ENCODE data around the gene ABCB8. TPM values are rescaled to one million over a fixed set of nuclear protein-coding genes. Genes with fewer than 3 reads are reported as not detected.

Gene ABCB8
- total RNA-seq, 1 donor: 21.5 TPM

DNA sequence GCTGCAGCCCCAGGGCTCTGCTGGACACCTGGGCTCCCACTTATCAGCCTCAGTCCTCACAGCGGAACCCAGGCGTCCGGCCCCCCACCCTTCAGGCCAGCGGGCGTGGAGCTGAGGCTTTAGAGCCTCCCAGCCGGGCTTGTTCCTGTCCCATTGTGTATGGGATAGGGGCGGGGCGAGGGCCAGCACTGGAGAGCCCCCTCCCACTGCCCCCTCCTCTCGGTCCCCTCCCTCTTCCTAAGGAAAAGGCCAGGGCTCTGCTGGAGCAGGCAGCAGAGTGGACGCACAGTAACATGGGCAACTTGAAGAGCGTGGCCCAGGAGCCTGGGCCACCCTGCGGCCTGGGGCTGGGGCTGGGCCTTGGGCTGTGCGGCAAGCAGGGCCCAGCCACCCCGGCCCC is 34.7 kb upstream of the ABCB8 start:
- Histone ChIP-seq H3K9me3 (ENCODE audit: low read depth, low read length) (no peaks in the 10 kb centered on the region), H3K27me3 (ENCODE audit: insufficient read depth, low read length) (no peaks in the 10 kb centered on the region), H3K4me3 (ENCODE audit: low read length) (no peak overlapping the region), H3K4me1 (ENCODE audit: insufficient read depth, low read length) (peaks cover 30% of the 10 kb centered on the region)

DNA sequence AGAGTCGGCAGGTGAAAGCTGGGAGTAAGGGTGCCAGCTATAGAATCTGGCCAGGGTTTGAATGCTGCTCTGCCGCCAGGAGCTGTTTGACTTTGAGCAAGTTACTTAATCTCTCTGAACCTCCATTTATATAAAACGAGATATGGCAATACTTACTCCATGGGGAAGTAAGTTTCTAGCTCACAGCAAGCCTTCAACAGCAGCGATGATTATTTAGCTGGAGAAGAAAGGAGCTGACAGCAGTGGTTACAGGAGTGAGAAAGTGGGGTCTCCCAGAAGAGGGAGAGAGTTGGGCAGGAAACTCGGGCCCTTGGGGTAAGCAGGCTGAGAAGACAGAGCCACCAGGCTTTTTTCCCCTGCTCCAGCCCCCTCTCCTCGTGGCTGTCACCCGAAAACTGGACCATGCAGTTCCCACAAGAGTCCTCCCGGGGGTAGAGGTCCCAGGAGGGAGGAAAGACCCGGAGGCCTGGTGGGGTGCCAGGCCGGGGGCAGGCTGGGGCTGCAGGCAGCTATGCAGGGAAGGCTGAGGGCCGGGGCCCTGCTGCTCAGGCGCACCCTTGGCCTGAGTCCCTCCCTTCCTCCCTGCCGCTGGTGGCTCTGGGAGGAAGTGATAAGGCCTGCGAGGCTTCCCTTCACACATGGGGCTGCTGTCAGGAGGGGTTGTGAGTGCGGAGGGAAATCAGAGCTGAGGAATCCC is 34.0 kb upstream of the ABCB8 start:
- no peak overlapping the region for H3K4me3 ChIP-seq (ENCODE audit: low read length)
- H3K4me1 ChIP-seq (ENCODE audit: insufficient read depth, low read length): peaks cover 25% of the 10 kb centered on the region

DNA sequence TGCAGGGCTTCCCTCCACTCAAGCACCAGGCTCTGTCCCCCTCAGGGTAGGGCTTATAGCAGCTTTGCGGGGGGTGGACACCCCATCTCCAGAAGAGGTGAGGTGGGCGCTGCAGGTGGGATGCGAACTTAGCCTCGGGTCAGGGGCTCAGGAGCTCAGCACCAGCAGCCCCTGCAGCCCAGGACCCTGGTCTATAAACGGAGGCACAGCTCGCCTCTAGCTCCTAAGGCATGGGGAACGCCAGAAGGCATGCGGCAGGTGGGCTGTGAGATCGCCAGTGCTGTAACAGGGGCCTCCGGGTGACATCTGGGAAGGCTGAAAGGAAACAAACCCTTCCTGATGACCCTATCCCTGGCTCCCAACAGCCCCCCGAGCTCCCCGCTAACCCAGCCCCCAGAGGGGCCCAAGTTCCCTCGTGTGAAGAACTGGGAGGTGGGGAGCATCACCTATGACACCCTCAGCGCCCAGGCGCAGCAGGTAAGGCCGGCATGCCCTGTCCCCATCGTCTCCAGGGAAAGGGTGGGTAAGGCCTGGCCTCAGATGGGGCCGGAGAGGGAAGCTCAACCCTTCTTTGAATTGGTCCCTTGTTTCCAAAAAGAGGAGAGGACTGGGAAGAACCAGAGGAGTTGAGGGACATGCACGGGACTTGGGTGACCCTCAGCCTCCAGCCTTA is 33.3 kb upstream of the ABCB8 start:
- Histone ChIP-seq H3K4me3 (ENCODE audit: low read length) (no peak overlapping the region), H3K4me1 (ENCODE audit: insufficient read depth, low read length) (peaks cover 25% of the 10 kb centered on the region), H3K27me3 (ENCODE audit: insufficient read depth, low read length) (no peaks in the 10 kb centered on the region), H3K9me3 (ENCODE audit: low read depth, low read length) (no peaks in the 10 kb centered on the region)

More for the DNA sequence above, 34.0 kb upstream of the ABCB8 start:
- Histone ChIP-seq H3K9me3 (ENCODE audit: low read depth, low read length) (no peaks in the 10 kb centered on the region), H3K27me3 (ENCODE audit: insufficient read depth, low read length) (no peaks in the 10 kb centered on the region)

DNA sequence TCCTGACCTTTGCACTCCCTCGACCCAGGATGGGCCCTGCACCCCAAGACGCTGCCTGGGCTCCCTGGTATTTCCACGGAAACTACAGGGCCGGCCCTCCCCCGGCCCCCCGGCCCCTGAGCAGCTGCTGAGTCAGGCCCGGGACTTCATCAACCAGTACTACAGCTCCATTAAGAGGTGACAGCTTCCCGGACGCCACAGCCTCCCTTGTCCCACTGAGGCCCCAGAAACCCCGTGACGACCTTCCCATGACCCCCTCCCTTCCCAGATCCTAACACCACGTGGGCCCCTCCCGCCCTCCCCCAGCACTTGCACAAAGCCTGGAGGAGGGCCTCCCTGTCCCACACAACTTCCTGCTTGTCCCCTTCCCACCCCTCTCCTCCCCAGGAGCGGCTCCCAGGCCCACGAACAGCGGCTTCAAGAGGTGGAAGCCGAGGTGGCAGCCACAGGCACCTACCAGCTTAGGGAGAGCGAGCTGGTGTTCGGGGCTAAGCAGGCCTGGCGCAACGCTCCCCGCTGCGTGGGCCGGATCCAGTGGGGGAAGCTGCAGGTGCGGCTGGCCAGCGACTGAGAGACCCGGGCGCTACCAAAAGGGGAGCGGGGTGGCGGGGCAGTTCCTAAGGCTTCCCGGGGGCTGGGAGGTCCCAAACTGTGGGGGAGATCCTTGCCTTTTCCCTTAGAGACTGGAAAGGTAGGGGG is 31.7 kb upstream of the ABCB8 start:
- Histone ChIP-seq H3K27me3 (ENCODE audit: insufficient read depth, low read length) (no peaks in the 10 kb centered on the region), H3K9me3 (ENCODE audit: low read depth, low read length) (no peaks in the 10 kb centered on the region), H3K4me1 (ENCODE audit: insufficient read depth, low read length) (peaks cover 25% of the 10 kb centered on the region), H3K4me3 (ENCODE audit: low read length) (no peak overlapping the region)

DNA sequence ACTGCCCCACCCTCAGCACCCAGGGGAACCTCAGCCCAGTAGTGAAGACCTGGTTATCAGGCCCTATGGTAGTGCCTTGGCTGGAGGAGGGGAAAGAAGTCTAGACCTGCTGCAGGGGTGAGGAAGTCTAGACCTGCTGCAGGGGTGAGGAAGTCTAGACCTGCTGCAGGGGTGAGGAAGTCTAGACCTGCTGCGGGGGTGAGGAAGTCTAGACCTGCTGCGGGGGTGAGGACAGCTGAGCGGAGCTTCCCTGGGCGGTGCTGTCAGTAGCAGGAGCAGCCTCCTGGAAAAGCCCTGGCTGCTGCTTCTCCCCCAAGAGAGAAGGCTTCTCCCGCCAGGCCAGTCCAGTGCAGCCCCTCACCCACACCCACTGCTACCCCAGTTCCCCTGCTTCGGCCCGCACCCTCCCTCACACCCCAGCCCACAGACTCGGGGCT is 31.2 kb upstream of the ABCB8 start:
- H3K4me1 ChIP-seq (ENCODE audit: insufficient read depth, low read length): peaks cover 25% of the 10 kb centered on the region

DNA sequence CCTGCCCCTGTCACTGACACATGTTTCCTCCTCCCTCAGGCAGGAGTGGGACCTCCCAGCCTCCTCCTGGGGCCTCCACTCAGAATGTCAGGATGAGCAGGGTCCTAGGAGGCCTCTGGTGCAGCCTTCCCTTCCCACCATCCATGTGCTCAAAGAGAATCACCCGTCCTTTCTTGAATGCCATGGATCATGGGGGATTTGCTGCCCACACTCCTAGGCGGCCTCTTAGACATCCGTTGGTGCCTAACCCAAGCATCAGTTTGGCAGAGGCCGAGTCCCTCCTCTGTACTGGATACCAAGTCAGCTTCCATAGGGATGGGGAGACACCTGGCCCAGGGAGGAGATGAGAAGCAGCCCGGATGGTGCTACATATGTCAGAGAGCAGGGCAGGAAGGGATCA is 30.4 kb upstream of the ABCB8 start:
- Histone ChIP-seq H3K4me3 (ENCODE audit: low read length) (no peak overlapping the region), H3K4me1 (ENCODE audit: insufficient read depth, low read length) (peaks cover 25% of the 10 kb centered on the region), H3K27me3 (ENCODE audit: insufficient read depth, low read length) (no peaks in the 10 kb centered on the region), H3K9me3 (ENCODE audit: low read depth, low read length) (no peaks in the 10 kb centered on the region)

More for the DNA sequence above, 31.2 kb upstream of the ABCB8 start:
- Histone ChIP-seq H3K27me3 (ENCODE audit: insufficient read depth, low read length) (no peaks in the 10 kb centered on the region), H3K9me3 (ENCODE audit: low read depth, low read length) (no peaks in the 10 kb centered on the region), H3K4me3 (ENCODE audit: low read length) (no peak overlapping the region)

DNA sequence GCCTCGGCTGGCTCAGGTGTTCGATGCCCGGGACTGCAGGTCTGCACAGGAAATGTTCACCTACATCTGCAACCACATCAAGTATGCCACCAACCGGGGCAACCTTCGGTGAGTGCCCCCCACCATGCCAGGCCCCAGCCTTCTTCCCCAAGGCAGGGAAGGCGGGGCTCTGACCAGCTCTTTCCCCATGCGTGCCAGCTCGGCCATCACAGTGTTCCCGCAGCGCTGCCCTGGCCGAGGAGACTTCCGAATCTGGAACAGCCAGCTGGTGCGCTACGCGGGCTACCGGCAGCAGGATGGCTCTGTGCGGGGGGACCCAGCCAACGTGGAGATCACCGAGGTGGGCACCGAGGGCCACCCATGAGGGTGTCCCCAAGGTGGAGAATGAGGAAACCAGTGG is 29.9 kb upstream of the ABCB8 start:
- no peaks in the 10 kb centered on the region for H3K27me3 ChIP-seq (ENCODE audit: insufficient read depth, low read length)
- no peak overlapping the region for H3K4me3 ChIP-seq (ENCODE audit: low read length)
- H3K9me3 ChIP-seq (ENCODE audit: low read depth, low read length): no peaks in the 10 kb centered on the region
- H3K4me1 ChIP-seq (ENCODE audit: insufficient read depth, low read length): peaks cover 25% of the 10 kb centered on the region

DNA sequence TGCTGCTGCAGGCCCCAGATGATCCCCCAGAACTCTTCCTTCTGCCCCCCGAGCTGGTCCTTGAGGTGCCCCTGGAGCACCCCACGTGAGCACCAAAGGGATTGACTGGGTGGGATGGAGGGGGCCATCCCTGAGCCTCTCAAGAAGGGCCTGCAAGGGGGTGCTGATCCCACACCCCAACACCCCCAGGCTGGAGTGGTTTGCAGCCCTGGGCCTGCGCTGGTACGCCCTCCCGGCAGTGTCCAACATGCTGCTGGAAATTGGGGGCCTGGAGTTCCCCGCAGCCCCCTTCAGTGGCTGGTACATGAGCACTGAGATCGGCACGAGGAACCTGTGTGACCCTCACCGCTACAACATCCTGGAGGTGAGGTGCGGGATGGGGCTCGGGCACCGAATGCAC is 29.2 kb upstream of the ABCB8 start:
- Histone ChIP-seq H3K4me3 (ENCODE audit: low read length) (no peak overlapping the region), H3K9me3 (ENCODE audit: low read depth, low read length) (no peaks in the 10 kb centered on the region), H3K27me3 (ENCODE audit: insufficient read depth, low read length) (no peaks in the 10 kb centered on the region), H3K4me1 (ENCODE audit: insufficient read depth, low read length) (peaks cover 22% of the 10 kb centered on the region)

DNA sequence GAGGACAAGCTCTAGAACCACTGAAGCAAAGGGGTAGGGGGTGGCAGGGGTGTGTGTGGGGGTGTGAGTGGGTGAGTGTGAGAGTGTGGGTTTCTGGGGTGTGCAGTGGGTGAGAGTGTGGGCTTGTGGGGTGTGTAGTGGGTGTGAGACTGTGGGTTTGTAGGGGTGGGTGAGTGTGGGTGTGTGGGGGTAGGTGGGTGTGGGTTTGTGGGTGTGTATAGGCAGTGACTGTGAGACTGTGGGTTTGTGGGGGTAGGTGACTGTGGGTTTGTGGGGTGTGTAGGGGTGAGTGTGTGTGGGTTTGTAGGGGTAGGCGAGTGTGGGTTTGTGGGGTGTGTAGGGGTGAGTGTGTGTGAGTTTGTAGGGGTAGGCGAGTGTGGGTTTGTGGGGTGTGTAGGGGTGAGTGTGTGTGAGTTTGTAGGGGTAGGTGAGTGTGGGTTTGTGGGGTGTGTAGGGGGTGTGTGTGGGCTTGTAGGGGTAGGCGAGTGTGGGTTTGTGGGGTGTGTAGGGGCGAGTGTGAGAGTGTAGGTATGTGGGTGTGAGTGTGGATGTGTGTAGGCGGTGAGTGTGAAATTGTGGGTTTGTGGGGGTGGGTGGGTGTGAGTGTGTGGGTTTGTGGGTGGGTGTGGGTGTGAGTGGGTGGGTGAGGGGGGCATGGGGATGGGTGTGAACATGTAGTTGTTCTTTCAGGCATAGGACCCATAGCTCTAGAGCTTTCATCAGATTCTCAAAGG is 28.6 kb upstream of the ABCB8 start:
- H3K4me1 ChIP-seq (ENCODE audit: insufficient read depth, low read length): peaks cover 15% of the 10 kb centered on the region

DNA sequence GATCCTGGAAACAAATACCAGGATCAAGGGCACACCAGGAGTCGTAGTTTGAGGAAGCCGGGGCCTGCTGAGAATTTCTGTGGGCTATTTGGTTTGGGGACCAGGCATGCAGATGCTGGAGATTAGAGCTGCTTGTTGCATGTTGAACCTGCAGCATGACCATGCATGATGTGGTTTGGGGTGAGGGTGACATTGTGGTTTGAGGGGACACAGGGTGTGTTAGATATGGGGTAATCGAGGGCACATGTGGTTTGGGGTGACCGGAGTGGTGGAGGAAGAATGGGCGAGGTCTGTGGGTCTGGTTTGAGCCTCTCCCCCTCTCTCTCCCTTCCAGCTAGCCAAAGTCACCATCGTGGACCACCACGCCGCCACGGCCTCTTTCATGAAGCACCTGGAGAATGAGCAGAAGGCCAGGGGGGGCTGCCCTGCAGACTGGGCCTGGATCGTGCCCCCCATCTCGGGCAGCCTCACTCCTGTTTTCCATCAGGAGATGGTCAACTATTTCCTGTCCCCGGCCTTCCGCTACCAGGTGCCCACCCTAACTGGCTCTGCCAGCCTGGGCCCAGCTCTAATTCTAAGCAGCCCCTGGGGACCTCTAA is 27.3 kb upstream of the ABCB8 start:
- Histone ChIP-seq H3K4me3 (ENCODE audit: low read length) (no peak overlapping the region), H3K27me3 (ENCODE audit: insufficient read depth, low read length) (no peaks in the 10 kb centered on the region), H3K9me3 (ENCODE audit: low read depth, low read length) (no peaks in the 10 kb centered on the region), H3K4me1 (ENCODE audit: insufficient read depth, low read length) (peaks cover 9% of the 10 kb centered on the region)

More for the DNA sequence above, 28.6 kb upstream of the ABCB8 start:
- H3K4me3 ChIP-seq (ENCODE audit: low read length): no peak overlapping the region
- H3K27me3 ChIP-seq (ENCODE audit: insufficient read depth, low read length): no peaks in the 10 kb centered on the region
- H3K9me3 ChIP-seq (ENCODE audit: low read depth, low read length): no peaks in the 10 kb centered on the region

DNA sequence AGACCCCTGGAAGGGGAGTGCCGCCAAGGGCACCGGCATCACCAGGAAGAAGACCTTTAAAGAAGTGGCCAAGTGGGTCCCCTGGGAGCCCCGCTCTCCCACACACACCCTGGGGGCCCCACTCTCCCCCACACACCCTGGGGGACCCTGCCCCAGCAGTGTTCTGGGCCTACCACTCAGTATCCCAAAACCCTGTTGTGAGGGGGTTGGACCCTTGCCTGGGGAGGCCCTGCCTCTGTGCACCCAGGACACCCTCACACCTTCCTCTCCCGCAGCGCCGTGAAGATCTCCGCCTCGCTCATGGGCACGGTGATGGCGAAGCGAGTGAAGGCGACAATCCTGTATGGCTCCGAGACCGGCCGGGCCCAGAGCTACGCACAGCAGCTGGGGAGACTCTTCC is 26.7 kb upstream of the ABCB8 start:
- Histone ChIP-seq H3K4me1 (ENCODE audit: insufficient read depth, low read length) (peaks cover 8% of the 10 kb centered on the region), H3K27me3 (ENCODE audit: insufficient read depth, low read length) (no peaks in the 10 kb centered on the region), H3K4me3 (ENCODE audit: low read length) (no peak overlapping the region)

DNA sequence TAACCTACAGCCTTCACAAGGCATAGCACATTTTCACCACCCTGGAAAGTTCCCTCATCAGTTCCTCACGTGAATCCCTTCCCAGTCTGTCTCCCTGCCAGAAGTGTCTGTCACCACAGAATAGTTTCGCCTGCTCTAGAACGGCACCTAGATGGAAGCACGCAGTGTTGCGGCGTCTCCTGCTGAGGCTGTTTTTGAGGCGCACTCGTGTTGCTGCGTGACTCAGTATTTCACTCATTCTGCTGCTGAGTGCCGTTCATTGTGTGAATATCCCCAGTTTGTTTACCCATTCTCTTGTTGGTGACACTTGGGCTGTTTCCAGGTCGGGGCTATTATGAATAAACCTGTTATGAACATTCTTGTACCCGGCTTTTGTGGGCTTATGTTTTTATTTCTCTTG is 24.7 kb upstream of the ABCB8 start:
- Histone ChIP-seq H3K27me3 (ENCODE audit: insufficient read depth, low read length) (no peaks in the 10 kb centered on the region), H3K9me3 (ENCODE audit: low read depth, low read length) (no peaks in the 10 kb centered on the region), H3K4me1 (ENCODE audit: insufficient read depth, low read length) (peaks cover 18% of the 10 kb centered on the region), H3K4me3 (ENCODE audit: low read length) (no peak overlapping the region)

More for the DNA sequence above, 26.7 kb upstream of the ABCB8 start:
- no peaks in the 10 kb centered on the region for H3K9me3 ChIP-seq (ENCODE audit: low read depth, low read length)

DNA sequence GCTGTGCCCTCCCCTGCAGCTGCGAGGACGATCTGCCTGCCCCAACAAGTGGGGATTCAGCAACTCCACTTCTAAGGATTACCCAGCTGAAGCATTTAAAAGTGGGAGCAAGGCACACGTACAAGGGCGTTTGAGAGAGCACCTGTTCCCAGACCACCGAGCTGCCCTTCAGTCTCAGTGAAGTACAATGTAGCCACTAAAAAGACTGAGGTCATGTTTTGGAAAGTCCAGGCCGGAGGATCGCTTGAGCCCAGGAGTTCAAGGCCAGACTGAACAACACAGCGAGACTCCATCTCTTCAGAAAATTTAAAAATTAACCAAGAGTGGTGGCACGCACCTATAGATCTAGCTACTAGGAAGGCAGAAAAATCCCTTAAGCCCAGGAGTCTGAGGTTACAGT is 22.7 kb upstream of the ABCB8 start:
- H3K9me3 ChIP-seq (ENCODE audit: low read depth, low read length): no peaks in the 10 kb centered on the region
- H3K4me3 ChIP-seq (ENCODE audit: low read length): no peak overlapping the region
- peaks cover 37% of the 10 kb centered on the region for H3K4me1 ChIP-seq (ENCODE audit: insufficient read depth, low read length)
- H3K27me3 ChIP-seq (ENCODE audit: insufficient read depth, low read length): no peaks in the 10 kb centered on the region

DNA sequence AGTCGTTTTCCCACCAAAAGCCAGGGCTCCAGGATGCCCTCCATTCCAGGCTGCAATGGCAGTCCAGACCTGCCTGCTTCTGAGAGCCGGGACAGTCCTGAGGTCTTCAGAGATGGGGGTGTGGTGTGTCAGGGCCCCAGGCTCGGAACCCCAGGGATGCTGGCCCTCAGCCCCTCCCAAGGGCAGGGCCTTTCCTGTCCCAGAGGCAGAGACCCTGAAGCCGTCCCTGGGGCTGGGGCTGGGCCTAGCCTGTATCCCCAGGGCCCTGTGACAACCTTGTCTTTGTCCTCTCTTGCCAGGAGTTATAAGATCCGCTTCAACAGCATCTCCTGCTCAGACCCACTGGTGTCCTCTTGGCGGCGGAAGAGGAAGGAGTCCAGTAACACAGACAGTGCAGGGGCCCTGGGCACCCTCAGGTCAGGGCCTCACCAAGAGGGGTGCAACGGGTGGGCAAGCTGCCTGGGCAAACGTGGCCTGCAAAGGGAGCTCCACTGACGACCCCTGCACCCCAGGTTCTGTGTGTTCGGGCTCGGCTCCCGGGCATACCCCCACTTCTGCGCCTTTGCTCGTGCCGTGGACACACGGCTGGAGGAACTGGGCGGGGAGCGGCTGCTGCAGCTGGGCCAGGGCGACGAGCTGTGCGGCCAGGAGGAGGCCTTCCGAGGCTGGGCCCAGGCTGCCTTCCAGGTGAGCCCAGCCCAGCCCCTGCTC is 21.5 kb upstream of the ABCB8 start:
- Histone ChIP-seq H3K4me3 (ENCODE audit: low read length) (no peak overlapping the region), H3K4me1 (ENCODE audit: insufficient read depth, low read length) (peaks cover 44% of the 10 kb centered on the region), H3K27me3 (ENCODE audit: insufficient read depth, low read length) (no peaks in the 10 kb centered on the region), H3K9me3 (ENCODE audit: low read depth, low read length) (no peaks in the 10 kb centered on the region)
